Upper lobe of right lung (tissue), 1 donor: ENCODE measurements around the gene CTDSPL2. TPM values are rescaled to one million over a fixed set of nuclear protein-coding genes. Genes with fewer than 3 reads are reported as not detected.

Experiments
- ATAC-seq: fragments of 200-7000 bp; cut with Tn5 transposase; one replicate; pipeline ENCODE4 v1.9.1; 2020; ENCODE audit warnings: mild to moderate bottlenecking, moderate library complexity
- DNase-seq: peaks from one replicate; pipeline ENCODE4 v3.0.0-alpha.2; 2020
- H3K27ac ChIP-seq: fragments of 200-600 bp; one replicate; pipeline ENCODE4 v1.8.0; 2022
- H3K27me3 ChIP-seq: fragments of 200-600 bp; one replicate; pipeline ENCODE4 v1.8.0; 2022; ENCODE audit warnings: mild to moderate bottlenecking
- H3K36me3 ChIP-seq: fragments of 200-600 bp; one replicate; pipeline ENCODE4 v1.8.0; 2022
- H3K4me1 ChIP-seq: fragments of 200-600 bp; one replicate; pipeline ENCODE4 v1.8.0; 2022
- H3K4me3 ChIP-seq: fragments of 200-600 bp; one replicate; pipeline ENCODE4 v1.8.0; 2022; ENCODE audit warnings: mild to moderate bottlenecking
- H3K9me3 ChIP-seq: fragments of 200-600 bp; one replicate; pipeline ENCODE4 v1.8.0; 2022
- CTCF ChIP-seq: fragments of 200-600 bp; IDR thresholded peaks from one replicate; pipeline ENCODE4 v1.8.0; 2022; ENCODE audit warnings: antibody characterized with exemption
- intact Hi-C: fragments of 100-400 bp; cut with DNase I; formaldehyde crosslinking; loops from one replicate; pipeline ENCODE4 v1.11.0; 2022
- total RNA-seq: library from RNA; stranded (reverse); fragmentation: NEBNext Ultra II Directional; extraction: Animal tissue kit (Norgen Biotek cat#: 25700); gene quantifications from one replicate; pipeline ENCODE4 v1.2.1, GENCODE V29; 2021
- donor health status: DM: no; HTN: yes; CAD: no; lungs with severe emphysema.

CTDSPL2 gene
- total RNA-seq, 1 donor from 2014 or later: 34.1 TPM

DNA sequence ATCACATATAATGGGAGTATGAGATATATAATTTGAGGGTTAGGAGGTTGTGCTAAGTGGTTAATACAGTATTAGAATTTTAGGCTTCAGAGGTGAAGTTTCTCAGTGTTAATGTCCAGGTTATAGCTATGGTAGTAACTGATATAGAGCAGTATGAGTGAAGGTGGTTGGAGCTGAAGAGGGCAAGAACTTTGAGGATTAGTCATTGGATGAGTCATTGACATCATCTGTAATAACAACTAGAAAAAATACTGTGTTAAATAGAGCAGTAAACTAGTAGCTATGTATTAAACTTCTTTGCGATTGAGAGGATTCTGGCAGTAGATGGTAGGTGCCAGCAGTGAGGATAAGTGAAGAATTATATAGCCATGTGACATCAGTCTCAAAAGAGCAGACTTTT lies 62.0 kb downstream of the CTDSPL2 start:
- no peaks in the 10 kb centered on the region for H3K27me3 ChIP-seq
- no peaks in the 10 kb centered on the region for H3K4me1 ChIP-seq
- ATAC-seq: no peak
- H3K27ac ChIP-seq: no peak overlapping the region
- DNase-seq: no peak
- TF ChIP-seq CTCF: no peak
- no peaks in the 10 kb centered on the region for H3K9me3 ChIP-seq
- intact Hi-C loops: no loop called here
- H3K4me3 ChIP-seq: no peak overlapping the region
- peaks cover 86% of the 10 kb centered on the region for H3K36me3 ChIP-seq

DNA sequence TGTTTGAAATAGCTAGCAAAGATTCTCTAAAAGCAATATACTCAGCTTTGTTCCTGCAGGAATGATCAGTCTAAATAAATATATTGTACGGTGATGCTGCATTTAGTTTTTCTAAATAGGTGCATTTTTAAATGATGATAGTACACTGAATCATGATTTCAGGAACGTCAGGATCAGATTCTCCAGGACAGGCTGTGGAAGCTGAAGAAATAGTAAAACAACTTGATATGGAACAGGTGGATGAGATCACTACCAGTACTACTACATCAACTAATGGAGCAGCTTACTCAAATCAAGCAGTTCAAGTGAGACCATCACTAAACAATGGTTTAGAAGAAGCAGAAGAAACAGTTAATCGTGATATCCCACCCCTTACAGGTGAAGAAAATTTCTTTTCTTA lies 63.2 kb downstream of the CTDSPL2 start:
- ATAC-seq: no peak
- DNase-seq: no peak
- Histone ChIP-seq H3K9me3 (no peaks in the 10 kb centered on the region), H3K4me3 (no peak overlapping the region), H3K4me1 (no peaks in the 10 kb centered on the region), H3K27ac (no peak overlapping the region), H3K27me3 (no peaks in the 10 kb centered on the region), H3K36me3 (peaks cover 85% of the 10 kb centered on the region)
- intact Hi-C loops: no loop called here
- no peak for TF ChIP-seq CTCF

DNA sequence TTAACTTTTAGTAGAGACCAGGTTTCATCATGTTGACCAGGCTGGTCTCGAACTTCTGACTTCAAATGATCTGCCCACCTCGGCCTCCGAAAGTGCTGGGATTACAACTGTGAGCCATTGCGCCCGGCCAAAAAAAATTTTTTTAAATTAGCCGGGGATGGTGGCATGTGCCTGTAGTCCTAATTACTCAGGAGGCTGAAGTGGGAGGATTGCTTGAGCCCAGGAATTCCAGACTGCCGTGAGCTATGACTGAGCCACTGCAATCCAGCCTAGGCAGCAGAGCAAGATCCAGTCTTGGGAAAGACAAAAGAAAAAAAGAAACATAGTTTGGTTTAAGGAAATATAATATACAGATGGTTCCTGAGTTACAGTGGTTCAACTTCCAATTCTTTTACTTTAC lies 64.6 kb downstream of the CTDSPL2 start:
- DNase-seq (no peak), ATAC-seq (no peak)
- no peak for TF ChIP-seq CTCF
- intact Hi-C loops: no loop called here
- peaks cover 85% of the 10 kb centered on the region for H3K36me3 ChIP-seq
- no peaks in the 10 kb centered on the region for H3K27me3 ChIP-seq
- no peak overlapping the region for H3K27ac ChIP-seq
- no peak overlapping the region for H3K4me3 ChIP-seq
- no peaks in the 10 kb centered on the region for H3K9me3 ChIP-seq
- no peaks in the 10 kb centered on the region for H3K4me1 ChIP-seq

DNA sequence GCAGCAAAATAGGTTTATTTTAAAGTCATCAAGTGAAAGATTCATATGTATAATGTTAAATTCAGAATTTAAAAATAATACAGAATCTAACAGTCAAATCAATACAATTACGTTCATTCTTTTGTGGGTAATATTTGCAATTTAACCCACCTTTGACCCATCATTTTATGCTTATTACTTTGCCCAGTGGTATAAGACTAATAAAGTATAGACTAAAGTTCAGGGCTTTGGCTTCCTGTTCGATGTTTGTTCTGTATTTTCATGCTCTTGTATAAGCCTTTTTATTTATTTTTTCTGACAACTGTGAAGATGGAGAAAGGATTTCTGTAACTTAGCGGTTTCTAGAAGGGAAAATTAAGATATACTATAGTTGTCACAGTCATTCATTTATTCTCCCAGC lies 65.2 kb downstream of the CTDSPL2 start:
- intact Hi-C loops: no loop called here
- Histone ChIP-seq H3K4me3 (no peak overlapping the region), H3K27ac (no peak overlapping the region), H3K9me3 (no peaks in the 10 kb centered on the region), H3K36me3 (peaks cover 85% of the 10 kb centered on the region), H3K4me1 (no peaks in the 10 kb centered on the region), H3K27me3 (no peaks in the 10 kb centered on the region)
- ATAC-seq: no peak
- no peak for TF ChIP-seq CTCF
- DNase-seq: no peak

GRCh38 chr15:44495562-44495961 lies 68.1 kb downstream of the CTDSPL2 start:
- no peak overlapping the region for H3K27ac ChIP-seq
- no peaks in the 10 kb centered on the region for H3K9me3 ChIP-seq
- no peak for TF ChIP-seq CTCF
- peaks cover 94% of the 10 kb centered on the region for H3K36me3 ChIP-seq
- ATAC-seq (no peak), DNase-seq (no peak)
- H3K4me1 ChIP-seq: no peaks in the 10 kb centered on the region
- intact Hi-C loops: no loop called here
- H3K4me3 ChIP-seq: no peak overlapping the region
- no peaks in the 10 kb centered on the region for H3K27me3 ChIP-seq

DNA sequence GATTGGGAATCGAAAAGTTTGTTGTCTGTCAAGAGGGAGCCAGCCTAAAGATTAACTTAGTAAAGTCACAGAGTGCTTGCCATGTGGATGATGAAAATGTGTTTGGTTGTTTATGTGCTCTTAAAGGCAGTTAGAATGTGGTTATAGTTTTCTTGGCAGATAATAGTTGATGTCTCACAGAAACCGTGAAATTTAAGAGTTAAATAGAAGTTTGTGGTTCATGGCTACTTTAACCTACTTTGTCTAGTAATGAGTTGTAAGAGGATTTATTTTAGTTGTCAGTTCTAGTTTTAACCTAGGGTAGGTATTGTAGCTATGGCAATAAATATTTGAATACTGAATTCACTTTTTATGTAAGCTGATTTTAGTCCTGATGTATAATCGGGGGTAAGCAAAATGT lies 73.1 kb downstream of the CTDSPL2 start:
- Histone ChIP-seq H3K4me1 (no peaks in the 10 kb centered on the region), H3K27me3 (no peaks in the 10 kb centered on the region), H3K36me3 (peaks cover 67% of the 10 kb centered on the region), H3K27ac (no peak overlapping the region), H3K9me3 (no peaks in the 10 kb centered on the region), H3K4me3 (no peak overlapping the region)
- DNase-seq (no peak), ATAC-seq (no peak)
- intact Hi-C loops: no loop called here
- no peak for TF ChIP-seq CTCF
